Aortic smooth muscle cell (primary cell): Measurements from ENCODE around the gene TRDMT1. TPM values are rescaled to one million over a fixed set of nuclear protein-coding genes. Genes with fewer than 3 reads are reported as not detected.

ENCODE experiments used
- total RNA-seq: library from RNA; depleted of rRNA; stranded (reverse); fragments of >200 nt; gene quantifications from 2 replicates; pipeline ENCODE4 v1.2.3, GENCODE V29; 2014

The TRDMT1 gene, protein sequence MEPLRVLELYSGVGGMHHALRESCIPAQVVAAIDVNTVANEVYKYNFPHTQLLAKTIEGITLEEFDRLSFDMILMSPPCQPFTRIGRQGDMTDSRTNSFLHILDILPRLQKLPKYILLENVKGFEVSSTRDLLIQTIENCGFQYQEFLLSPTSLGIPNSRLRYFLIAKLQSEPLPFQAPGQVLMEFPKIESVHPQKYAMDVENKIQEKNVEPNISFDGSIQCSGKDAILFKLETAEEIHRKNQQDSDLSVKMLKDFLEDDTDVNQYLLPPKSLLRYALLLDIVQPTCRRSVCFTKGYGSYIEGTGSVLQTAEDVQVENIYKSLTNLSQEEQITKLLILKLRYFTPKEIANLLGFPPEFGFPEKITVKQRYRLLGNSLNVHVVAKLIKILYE
- 7.1 and 9.2 TPM in 2 replicates for total RNA-seq

DNA sequence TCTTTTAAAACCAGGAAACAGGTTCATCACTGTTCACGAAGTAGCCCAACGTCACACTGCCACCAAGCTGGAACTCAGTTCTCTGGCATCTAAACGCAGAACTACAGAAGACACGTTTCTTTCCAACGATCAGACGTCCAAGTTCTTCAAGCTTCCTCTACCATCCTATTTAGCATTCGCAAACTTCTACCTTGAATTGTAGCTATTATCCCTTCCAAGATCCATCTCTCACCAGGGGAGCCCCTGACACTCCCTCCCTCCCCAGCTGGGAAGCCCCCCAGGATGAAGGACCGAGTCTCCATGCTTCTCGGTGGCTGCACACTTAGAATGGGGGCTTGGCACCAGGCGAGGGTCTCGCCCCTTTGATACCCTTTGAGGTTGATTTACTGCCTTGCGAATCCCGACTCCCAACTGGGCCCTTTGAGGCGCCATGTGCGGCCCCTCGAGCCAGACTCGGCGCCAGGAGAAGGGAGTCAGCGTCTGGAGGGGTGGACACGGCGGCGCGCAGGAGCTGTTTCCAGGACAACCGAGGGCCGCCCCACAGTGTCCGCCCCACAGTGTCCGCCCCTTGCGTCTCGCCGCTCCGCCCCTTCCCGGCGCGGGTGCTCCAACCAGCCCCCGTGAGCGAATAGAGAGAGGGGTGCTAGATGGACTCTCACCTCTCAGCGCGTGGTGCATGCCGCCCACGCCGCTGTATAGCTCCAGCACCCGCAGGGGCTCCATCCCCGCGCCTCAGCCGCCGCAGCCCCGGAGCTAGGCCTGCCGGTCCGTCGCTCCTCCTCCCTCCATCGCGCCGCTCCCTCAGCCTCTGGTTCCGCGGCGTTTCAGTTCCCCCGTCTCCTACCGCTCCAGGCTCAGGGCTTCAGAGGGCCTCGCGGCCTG, at the start of gene TRDMT1:
Gene TRDMT1 (minus strand): TSS at position 761 of the 882 bp plus-strand sequence. CDS start 38 bp downstream, at position 723.

GRCh38 chr10:17228091-17229015, 26.9 kb upstream of the TRDMT1 start, which contains the start of gene VIM:
Gene VIM (plus strand): TSS chr10:17228241. CDS start chr10:17229423, 1,182 bp downstream.

GRCh38 chr10:17129741-17130140, 71.7 kb downstream of the TRDMT1 start, which contains the start of gene CUBN:
Gene CUBN (minus strand): TSS chr10:17129811. CDS start chr10:17129765, 46 bp downstream.

Other genes starting within 250 kb of the TRDMT1 start
- 2.2 and 2.4 TPM in 2 replicates for gene CUBN, start 71.9 kb downstream of the TRDMT1 start, total RNA-seq
- 7,111 and 10,032 TPM in 2 replicates for gene VIM, start 26.6 kb upstream of the TRDMT1 start, total RNA-seq